Thymus (tissue), 11 donors: ENCODE data around the gene BOD1L1. TPM values are rescaled to one million over a fixed set of nuclear protein-coding genes. Genes with fewer than 3 reads are reported as not detected.

Experiments used
- DNase-seq, 9 donors: peaks; one replicate each; pipeline ENCODE4 v3.0.0-alpha.2; 2013; ENCODE audit warnings: low spot score in 9 of 9, low read depth in 6 of 9, missing footprints in 1 of 9
- H3K27ac ChIP-seq, 2 donors: one replicate each; pipeline ENCODE4 v1.5.1; 2013; ENCODE audit warnings: control low read depth in 1 of 2, low read depth in 1 of 2, low read length in 1 of 2, mild to moderate bottlenecking in 1 of 2, moderate library complexity in 1 of 2
- H3K27me3 ChIP-seq, 2 donors: one replicate each; pipeline ENCODE4 v1.5.1; 2013; ENCODE audit warnings: low read length in 1 of 2; ENCODE audit not compliant: control insufficient read depth in 2 of 2, insufficient read depth in 1 of 2
- H3K36me3 ChIP-seq, 2 donors: one replicate each; pipeline ENCODE4 v1.5.1; 2013; ENCODE audit warnings: low read length in 1 of 2, mild to moderate bottlenecking in 1 of 2, moderate library complexity in 1 of 2; ENCODE audit not compliant: control insufficient read depth in 2 of 2, insufficient read depth in 2 of 2
- H3K4me1 ChIP-seq, 2 donors: one replicate each; pipeline ENCODE4 v1.5.1; 2013; ENCODE audit warnings: low read length in 2 of 2; ENCODE audit not compliant: control insufficient read depth in 2 of 2, insufficient read depth in 2 of 2
- H3K4me3 ChIP-seq, 2 donors: one replicate each; pipeline ENCODE4 v1.5.1; 2013; ENCODE audit warnings: low read length in 2 of 2, control low read depth in 1 of 2, mild to moderate bottlenecking in 1 of 2
- H3K9me3 ChIP-seq, 2 donors: one replicate each; pipeline ENCODE4 v1.5.1; 2013; ENCODE audit warnings: low read length in 1 of 2, mild to moderate bottlenecking in 1 of 2; ENCODE audit not compliant: control insufficient read depth in 2 of 2, insufficient read depth in 1 of 2
- WGBS: extraction: QIAGEN DNeasy Blood & Tissue Kit; methylation state at CpG from one replicate; pipeline ENCODE4 v1.1.7; 2013; 5-methylcytosine and 5-hydroxymethylcytosine counted together
- polyA plus RNA-seq: library from polyadenylated mRNA; stranded (reverse); fragments of 200-250 nt; gene quantifications from one replicate; pipeline ENCODE4 v1.2.3, GENCODE V29; 2013
- total RNA-seq: library from RNA; stranded (reverse); fragments of 120-200 nt; gene quantifications from one replicate; pipeline ENCODE4 v1.2.4, GENCODE V29; 2013
- donor health status: healthy.

BOD1L1 gene
- total and polyA plus RNA-seq, 2 donors: 20.0 to 27.1 TPM

DNA sequence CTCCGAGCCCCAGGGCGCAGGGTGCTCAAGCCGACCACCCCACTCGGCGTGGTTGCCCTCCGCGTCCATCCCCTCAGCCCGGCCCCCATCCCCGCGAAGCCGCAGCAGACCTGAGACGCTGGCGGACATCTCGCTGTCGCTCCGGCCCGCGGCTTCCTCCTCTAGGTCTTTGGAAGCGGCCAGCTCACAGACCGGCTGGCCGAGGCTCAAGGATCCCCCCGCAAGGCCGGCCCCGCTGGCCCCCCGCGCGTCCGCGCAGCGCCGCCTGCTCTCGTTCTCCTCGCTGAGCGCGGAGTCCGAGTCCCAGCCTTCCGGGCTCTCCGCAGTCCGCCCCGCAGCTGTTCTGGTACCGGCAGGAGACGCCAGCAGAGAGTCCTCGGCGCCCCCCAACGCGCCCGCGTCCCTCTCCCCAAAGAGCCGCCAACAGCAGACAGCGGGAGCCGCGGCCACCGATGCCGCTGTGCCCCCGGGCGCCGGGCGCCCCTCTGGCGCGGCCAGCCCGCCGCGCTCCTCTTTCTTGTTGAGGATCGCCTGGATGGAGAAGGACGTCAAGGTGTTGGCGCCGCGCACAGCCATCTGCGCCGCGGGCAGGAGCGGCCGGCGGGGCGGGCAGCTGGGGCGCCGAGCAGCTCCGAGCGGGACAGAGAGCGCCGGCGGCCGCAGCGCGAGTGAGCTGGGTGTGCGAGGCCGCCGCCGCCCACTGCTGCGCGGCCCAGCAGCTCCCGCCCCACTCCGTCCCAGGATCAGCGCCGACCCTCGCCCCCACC, 83.5 kb downstream of the BOD1L1 start, which contains the start of gene NKX3-2:
TSS of gene NKX3-2 (minus strand) at position 670 of the 767 bp plus-strand sequence. CDS start at position 576, 94 bp downstream.
- H3K4me1 ChIP-seq: peaks cover 24 to 25% of the 10 kb centered on the region in 2 donors
- DNase-seq: peak in 1 of 9 donors; percentile 13
- H3K9me3 ChIP-seq: peaks cover 4 to 19% of the 10 kb centered on the region in 2 donors
- peak within 1 kb of the TSS; percentile 22 to 40 for H3K4me3 ChIP-seq
- 2% methylated on average over 96 of the region's 96 CpGs for WGBS
- no peaks in the 10 kb centered on the region for H3K36me3 ChIP-seq
- no peak within 1 kb of the TSS for H3K27ac ChIP-seq
- peaks cover 85 to 100% of the 10 kb centered on the region in 2 donors for H3K27me3 ChIP-seq

DNA sequence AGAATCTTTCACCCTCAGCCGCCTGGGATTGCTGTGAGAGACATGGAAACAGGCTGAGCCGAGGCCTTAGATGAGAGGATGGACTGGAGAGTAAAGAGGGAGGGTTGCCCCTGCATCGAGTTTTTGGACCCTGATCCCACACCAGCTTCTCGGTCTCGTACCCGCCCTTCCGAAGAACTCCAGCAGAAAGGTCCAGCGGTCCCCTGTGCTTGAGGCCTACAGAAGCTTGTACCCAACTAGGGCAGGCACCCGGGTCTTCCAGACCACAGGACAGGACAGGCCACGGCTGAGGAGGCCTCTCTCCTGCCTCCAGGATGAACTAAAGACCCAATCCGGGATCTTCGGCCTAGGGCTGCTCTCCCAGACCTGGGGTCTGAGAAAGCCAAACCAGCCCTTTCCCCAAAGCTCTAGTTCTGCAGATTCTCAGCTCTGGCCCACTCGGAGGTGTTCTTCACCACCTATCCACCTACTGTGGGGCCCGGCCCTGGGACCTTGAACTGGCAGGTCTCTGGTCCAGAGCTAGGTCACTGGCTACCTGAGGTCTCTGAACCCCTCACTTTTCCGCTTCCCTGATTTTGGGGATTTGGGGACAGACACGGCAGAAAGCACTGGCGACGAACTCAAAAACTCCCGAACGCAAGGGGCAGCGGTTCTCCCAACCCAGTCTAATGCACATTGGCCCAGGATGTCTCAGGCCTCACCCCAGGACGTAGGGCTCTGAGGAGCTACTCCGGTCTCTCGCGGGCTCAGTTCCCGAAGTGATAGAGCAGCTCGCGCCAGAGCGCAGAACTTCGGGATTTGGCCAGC, 84.3 kb downstream of the BOD1L1 start:
- Histone ChIP-seq H3K27ac (no peak overlapping the region), H3K9me3 (peaks cover 6 to 19% of the 10 kb centered on the region in 2 donors)

DNA sequence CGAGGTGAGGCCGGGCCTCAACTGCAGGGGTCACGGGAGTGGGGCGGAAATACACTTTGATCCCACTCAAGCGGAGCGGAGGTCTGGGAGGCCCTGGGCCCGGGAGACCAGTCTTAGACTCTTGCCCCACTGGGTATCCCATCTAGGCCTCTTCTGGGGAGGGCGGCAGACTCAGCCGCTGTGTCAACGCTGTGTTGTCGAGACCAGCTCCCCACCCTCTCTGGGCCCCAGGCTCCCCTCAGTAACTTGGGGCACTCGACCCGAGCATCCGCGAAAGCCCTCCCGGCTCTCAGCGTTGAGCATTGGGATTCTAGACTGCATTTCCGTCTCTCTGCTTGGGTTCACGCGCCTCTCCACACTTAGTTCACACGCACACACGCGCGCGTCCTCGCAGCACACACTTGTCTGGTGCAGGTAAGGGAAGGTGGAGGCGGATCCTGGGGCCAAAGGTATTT, 84.9 kb downstream of the BOD1L1 start:
- peak in 1 of 9 donors; percentile 15 for DNase-seq
- peaks cover 22 to 26% of the 10 kb centered on the region in 2 donors for H3K4me1 ChIP-seq
- H3K36me3 ChIP-seq: no peaks in the 10 kb centered on the region
- no peak overlapping the region for H3K27ac ChIP-seq
- 8% methylated on average over 27 of the region's 27 CpGs for WGBS
- H3K9me3 ChIP-seq: peaks cover 6 to 20% of the 10 kb centered on the region in 2 donors
- H3K4me3 ChIP-seq: no peak overlapping the region
- peaks cover 86 to 100% of the 10 kb centered on the region in 2 donors for H3K27me3 ChIP-seq

More for the DNA sequence above, 84.3 kb downstream of the BOD1L1 start:
- Histone ChIP-seq H3K4me3 (no peak overlapping the region), H3K27me3 (peaks cover 86 to 100% of the 10 kb centered on the region in 2 donors), H3K36me3 (no peaks in the 10 kb centered on the region), H3K4me1 (peaks cover 22 to 24% of the 10 kb centered on the region in 2 donors)
- DNase-seq: peak in 1 of 9 donors; percentile 4
- 12% methylated on average over 30 of the region's 30 CpGs for WGBS

DNA sequence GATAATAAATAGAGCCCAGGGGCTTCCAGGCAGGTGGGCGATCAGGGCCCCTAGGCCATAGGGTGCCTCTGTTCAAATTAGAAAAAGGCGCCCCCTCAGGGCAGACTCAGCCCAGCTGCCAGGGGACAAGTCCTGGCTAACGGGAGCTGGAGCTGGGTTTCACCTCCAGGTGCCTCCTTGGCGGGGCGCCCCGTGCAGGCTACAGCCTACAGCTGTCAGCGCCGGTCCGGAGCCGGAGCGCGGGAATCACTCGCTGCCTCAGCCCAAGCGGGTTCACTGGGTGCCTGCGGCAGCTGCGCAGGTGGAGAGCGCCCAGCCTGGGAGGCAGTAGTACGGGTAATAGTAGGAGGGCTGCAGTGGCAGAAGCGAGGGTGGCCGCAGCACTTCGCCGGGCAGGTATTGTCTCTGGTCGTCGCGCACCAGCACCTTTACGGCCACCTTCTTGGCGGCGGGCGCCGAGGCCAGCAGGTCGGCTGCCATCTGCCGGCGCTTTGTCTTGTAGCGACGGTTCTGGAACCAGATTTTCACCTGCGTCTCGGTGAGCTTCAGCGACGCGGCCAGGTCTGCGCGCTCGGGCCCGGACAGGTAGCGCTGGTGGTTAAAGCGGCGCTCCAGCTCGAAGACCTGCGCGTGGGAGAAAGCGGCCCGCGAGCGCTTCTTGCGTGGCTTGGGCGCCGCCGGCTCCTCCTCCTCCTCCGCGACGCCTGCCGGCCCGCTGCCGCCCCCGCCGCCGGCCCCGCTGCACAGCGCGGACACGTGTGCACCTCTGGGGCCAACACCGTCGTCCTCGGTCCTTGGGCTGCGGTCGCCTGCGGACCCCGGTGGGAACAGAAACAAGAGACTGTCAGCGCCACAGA, 85.6 kb downstream of the BOD1L1 start:
- Histone ChIP-seq H3K4me3 (peak overlapping the region in 1 of 2 donors; percentile 19), H3K4me1 (peaks cover 20 to 23% of the 10 kb centered on the region in 2 donors), H3K27me3 (peaks cover 86 to 100% of the 10 kb centered on the region in 2 donors), H3K27ac (no peak overlapping the region), H3K36me3 (no peaks in the 10 kb centered on the region), H3K9me3 (peaks cover 12 to 26% of the 10 kb centered on the region in 2 donors)
- 3% methylated on average over 79 of the region's 79 CpGs for WGBS
- DNase-seq: peak in 1 of 9 donors; percentile 46

DNA sequence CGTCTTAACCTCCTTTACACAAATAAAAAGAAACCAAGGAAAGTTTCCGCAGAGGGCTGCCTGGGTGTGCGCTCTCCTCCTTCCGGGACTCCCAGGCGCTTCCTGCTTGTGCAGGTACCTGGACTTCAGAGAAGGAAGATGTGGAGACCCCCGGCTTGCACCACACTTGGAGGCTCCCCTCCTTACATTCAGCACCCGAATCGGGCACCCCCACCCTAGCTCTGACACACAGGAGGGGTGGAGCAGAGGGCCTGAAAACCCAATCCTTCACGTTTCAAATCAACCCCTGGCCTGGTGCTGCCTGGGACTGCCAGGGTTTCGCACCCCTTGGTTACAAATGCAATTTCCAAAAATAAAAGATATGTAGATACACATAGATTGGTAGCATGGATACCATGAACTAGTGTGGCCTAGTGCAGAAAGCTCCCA, 86.3 kb downstream of the BOD1L1 start:
- peaks cover 17 to 20% of the 10 kb centered on the region in 2 donors for H3K4me1 ChIP-seq
- no peaks in the 10 kb centered on the region for H3K36me3 ChIP-seq
- DNase-seq: peak in 1 of 9 donors; percentile 23
- peaks cover 13 to 24% of the 10 kb centered on the region in 2 donors for H3K9me3 ChIP-seq
- no peak overlapping the region for H3K4me3 ChIP-seq
- H3K27me3 ChIP-seq: peaks cover 84 to 100% of the 10 kb centered on the region in 2 donors
- WGBS: 17% methylated on average over 10 of the region's 10 CpGs
- H3K27ac ChIP-seq: no peak overlapping the region

DNA sequence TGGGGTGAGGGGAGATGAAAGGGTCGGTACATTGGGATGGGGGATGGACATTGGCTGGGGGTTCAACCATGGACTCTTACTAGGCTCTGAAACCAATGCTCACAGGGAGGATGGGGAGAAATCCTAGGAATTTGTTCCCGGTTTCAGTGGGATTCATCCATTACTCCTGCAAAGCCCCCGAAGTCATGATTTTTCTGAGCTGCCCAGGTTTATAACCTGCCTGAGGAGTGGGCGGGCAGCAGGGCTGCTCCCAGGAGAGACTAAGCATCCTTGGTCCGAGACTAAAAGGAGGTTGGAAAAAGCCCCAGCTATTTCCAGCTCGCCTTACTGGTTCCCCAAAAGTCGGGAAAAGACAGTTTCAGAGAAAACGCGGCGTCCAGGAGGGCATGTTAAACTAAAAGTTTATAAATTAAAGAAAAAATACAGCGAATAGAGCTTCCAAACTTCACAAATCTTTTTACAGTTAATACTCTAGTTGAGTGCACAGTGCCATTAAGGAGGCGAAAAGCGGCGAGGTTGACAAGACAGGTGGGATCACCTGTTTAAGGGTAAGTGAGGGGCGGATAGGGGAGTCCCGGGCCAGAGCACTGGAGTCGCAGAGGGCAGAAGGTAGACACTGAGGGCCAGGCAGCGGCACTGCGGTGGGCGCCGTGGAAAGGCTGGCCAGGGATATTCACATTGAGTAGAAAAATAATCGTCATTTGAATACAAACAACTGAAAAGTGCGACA, 86.9 kb downstream of the BOD1L1 start:
- peak in 1 of 9 donors; percentile 4 for DNase-seq
- Histone ChIP-seq H3K4me3 (no peak overlapping the region), H3K27me3 (peaks cover 87 to 100% of the 10 kb centered on the region in 2 donors), H3K36me3 (no peaks in the 10 kb centered on the region), H3K27ac (no peak overlapping the region), H3K4me1 (peaks cover 17 to 20% of the 10 kb centered on the region in 2 donors), H3K9me3 (peaks cover 13 to 24% of the 10 kb centered on the region in 2 donors)
- WGBS: 12% methylated on average over 23 of the region's 23 CpGs

DNA sequence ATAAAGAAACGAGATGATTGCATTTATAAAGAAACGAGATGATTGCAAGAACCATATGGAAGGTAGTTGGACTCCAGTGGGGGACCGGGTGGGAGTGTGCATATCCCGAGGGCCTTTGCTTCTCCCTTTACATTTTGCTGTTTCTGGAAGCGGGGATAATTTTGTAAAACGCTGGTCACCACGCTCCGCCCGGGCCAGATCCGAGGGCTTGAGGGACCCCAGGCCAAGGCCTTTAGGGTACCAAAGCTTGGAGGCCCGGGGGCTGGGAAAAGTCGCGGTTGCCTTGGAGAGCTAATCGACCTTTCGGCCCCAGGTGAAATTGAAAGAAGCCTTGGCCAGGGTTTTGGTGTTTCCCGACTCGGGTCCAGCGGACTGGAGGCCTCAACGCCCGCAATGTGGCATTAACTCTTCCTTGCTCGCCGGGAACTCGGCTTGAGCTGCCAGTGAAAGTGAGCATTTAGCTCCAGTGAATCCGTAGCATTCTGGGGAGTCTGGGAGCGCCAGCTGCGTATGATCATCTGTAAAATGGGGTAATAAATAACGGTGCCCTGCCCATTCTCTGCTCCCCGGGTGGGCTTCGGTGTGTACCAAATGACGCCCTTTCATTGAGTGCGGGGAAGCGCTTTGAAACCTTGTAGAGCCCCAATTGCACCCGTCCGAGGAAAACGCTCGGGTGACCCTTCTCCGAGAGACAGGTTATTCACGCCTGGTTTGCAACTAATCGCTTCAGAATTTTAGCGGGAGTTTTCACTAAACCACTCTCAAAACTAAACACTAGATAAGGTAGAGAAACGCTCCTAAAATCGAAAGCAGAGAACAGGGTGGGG, 87.7 kb downstream of the BOD1L1 start:
- Histone ChIP-seq H3K36me3 (no peaks in the 10 kb centered on the region), H3K27ac (no peak overlapping the region), H3K9me3 (peaks cover 13 to 24% of the 10 kb centered on the region in 2 donors), H3K4me3 (no peak overlapping the region), H3K27me3 (peaks cover 93 to 100% of the 10 kb centered on the region in 2 donors), H3K4me1 (peaks cover 13 to 20% of the 10 kb centered on the region in 2 donors)
- peak in 1 of 9 donors; percentile 8 for DNase-seq
- 9% methylated on average over 42 of the region's 42 CpGs for WGBS
